AG04449 (cell line): ENCODE measurements around the gene MMP21.

Source experiments
- CTCF ChIA-PET: fragments of 350-600 bp; formaldehyde crosslinking; extraction: SDS; loops from one replicate; lab custom pipeline; 2021; ENCODE audit warnings: antibody characterized with exemption; lab: Yijun Ruan, JAX
- POLR2A ChIA-PET: fragments of 400-600, 350-600 bp; formaldehyde crosslinking; extraction: SDS; loops from one replicate; lab custom pipeline; 2020; ENCODE audit warnings: antibody characterized with exemption, inconsistent platforms; lab: Yijun Ruan, JAX
- DNase-seq: peaks from one replicate; pipeline ENCODE4 v3.0.0-alpha.2; 2010; ENCODE audit warnings: low read depth, low spot score
- H3K4me3 ChIP-seq: 2 replicates; pipeline ENCODE4 v1.5.1; 2011; ENCODE audit warnings: low read depth, mild to moderate bottlenecking, control low read depth, low read length
- TF ChIP-seq, protein P1 (sequence below): IDR thresholded peaks from one replicate; pipeline ENCODE4 v1.5.1; 2011; ENCODE audit warnings: mild to moderate bottlenecking, moderate library complexity, low read length, control low read depth, inconsistent platforms; ENCODE audit not compliant: insufficient read depth; ENCODE audit errors: missing control alignments

Gene MMP21

GRCh38 chr10:125775491-125776106, at the start of gene MMP21:
Gene MMP21, minus strand, starts transcription at chr10:125775821. Its CDS starts 0 bp downstream, at chr10:125775821.
- ChIA-PET POLR2A (no interaction called here), CTCF (no interaction called here)
- DNase-seq, result no peak
- no peak within 1 kb of the TSS for H3K4me3 ChIP-seq
- TF ChIP-seq, protein P1, sequence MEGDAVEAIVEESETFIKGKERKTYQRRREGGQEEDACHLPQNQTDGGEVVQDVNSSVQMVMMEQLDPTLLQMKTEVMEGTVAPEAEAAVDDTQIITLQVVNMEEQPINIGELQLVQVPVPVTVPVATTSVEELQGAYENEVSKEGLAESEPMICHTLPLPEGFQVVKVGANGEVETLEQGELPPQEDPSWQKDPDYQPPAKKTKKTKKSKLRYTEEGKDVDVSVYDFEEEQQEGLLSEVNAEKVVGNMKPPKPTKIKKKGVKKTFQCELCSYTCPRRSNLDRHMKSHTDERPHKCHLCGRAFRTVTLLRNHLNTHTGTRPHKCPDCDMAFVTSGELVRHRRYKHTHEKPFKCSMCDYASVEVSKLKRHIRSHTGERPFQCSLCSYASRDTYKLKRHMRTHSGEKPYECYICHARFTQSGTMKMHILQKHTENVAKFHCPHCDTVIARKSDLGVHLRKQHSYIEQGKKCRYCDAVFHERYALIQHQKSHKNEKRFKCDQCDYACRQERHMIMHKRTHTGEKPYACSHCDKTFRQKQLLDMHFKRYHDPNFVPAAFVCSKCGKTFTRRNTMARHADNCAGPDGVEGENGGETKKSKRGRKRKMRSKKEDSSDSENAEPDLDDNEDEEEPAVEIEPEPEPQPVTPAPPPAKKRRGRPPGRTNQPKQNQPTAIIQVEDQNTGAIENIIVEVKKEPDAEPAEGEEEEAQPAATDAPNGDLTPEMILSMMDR, result no peak

DNA sequence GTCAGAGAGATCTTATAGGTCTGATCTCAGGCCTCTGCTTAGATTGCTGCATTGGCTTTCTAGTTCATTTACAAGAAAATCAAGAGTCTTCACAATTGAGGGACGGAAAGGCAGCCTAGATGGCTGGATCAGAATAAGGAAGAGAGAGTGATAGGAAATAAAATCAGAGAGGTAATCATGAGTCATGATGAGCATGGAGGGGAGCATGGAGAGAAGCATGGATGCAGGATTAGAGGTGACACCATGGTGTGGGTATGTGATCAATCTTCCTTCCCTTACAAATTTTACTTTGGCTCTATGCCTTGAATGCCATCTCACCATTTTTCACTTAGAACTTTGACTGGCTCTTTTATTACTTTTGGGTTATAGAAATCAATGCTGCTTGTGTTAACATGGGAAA, 49.1 kb upstream of the MMP21 start:
- peak overlapping the region; percentile 97 for H3K4me3 ChIP-seq
- ChIA-PET CTCF (no interaction called here), POLR2A (no interaction called here)
- DNase-seq, result no peak
- TF ChIP-seq, protein P1, result no peak

- H3K4me3 ChIP-seq, result peak overlapping the region; percentile 97
- TF ChIP-seq, protein P1, result no peak
- no peak for DNase-seq
- CTCF ChIA-PET, result no interaction called here
- POLR2A ChIA-PET, result no interaction called here
These were observed 48.1 kb upstream of the MMP21 start for GRCh38 chr10:125823663-125824251.

- peak; percentile 37 for DNase-seq
- ChIA-PET CTCF (no interaction called here), POLR2A (no interaction called here)
These were observed 47.4 kb upstream of the MMP21 start, which contains the start of the genes BCCIP and UROS for GRCh38 chr10:125822878-125823662. Gene BCCIP, plus strand, starts transcription at chr10:125823546. Its CDS starts 12 bp downstream, at chr10:125823558. Gene UROS, minus strand, starts transcription at chr10:125823258. Its CDS starts 6,759 bp downstream, at chr10:125816499.

DNA sequence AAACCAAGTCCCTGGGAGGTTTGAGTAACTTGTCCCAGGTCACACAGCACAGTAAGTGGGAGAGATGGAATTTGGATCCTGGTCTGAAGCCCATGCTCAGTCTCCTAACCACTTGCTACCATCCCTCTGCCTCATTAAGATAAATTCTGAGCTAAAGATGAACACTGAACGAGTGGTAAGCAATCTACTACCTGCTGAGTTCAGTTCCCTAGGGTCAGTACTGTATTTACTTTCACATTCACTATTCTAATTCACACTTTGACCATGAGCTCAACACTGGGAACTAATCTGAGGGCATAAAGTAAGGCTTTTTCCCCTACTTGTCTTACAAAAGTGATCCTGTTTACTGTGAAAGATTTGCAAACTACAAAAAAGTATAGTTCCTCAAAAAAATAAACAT, 45.1 kb upstream of the MMP21 start:
- POLR2A ChIA-PET, result no interaction called here
- no peak for DNase-seq
- no peak overlapping the region for H3K4me3 ChIP-seq
- TF ChIP-seq, protein P1, result no peak
- CTCF ChIA-PET, result interaction anchor here (0.5 kb wide), 1 partner anchor 42 kb away, joined by 3 read pairs; no protein-coding TSS in a partner anchor

More at GRCh38 chr10:125822878-125823662, 47.4 kb upstream of the MMP21 start, which contains the start of the genes BCCIP and UROS:
- TF ChIP-seq, protein P1, result no peak
- H3K4me3 ChIP-seq, result peak within 1 kb of the TSS; percentile 97

DNA sequence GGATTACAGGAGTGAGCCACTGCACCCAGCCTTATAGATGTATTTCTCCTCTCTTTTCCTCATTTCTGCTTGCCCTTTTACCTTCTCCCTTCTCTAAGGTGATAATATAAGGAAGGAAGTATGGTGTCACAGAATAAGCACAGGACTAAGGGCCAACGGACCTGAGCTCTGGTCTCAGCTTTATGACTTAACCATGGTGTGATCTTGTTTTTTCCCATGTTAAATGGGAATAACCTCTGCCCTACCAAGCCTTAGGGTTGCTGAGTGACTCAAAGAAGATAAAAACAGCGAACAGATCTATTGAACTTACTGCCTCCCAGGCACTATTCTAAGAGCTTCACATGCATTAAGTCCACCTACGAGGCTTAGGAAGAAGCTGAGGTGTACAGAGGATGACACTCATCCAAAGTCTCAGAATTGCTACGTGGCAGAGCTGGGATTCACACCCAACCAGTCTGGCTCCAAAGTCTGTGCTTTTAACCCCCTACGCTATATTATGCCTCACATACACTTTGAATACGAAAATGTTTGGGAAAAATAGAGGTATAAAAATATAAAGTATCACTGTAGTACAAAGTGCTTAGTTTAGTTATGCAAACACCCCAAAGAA, 41.8 kb upstream of the MMP21 start:
- TF ChIP-seq, protein P1, result no peak
- no peak overlapping the region for H3K4me3 ChIP-seq
- POLR2A ChIA-PET, result no interaction called here
- DNase-seq, result no peak
- CTCF ChIA-PET, result interaction anchor here (1.0 kb wide), 1 partner anchor 14 kb away, joined by 3 read pairs; no protein-coding TSS in a partner anchor
